RWPE1 (cell line): Measurements from ENCODE around the gene GGT1.
"Not testable (repeated sequence)": the region's sequence is repeated elsewhere in the genome, so short reads cannot be mapped to it uniquely, and the experiment has no call there.

Source experiments
- CTCF ChIA-PET: fragments of 350-600 bp; sonication (Branson Sonifier 250); formaldehyde crosslinking; extraction: SDS; loops from one replicate; lab custom pipeline; 2021; lab: Yijun Ruan, JAX
- POLR2A ChIA-PET: fragments of 400-600 bp; formaldehyde crosslinking; extraction: SDS; loops from one replicate; lab custom pipeline; 2020; ENCODE audit warnings: antibody characterized with exemption; ENCODE audit not compliant: low non-redundant PET; lab: Yijun Ruan, JAX
- DNase-seq: peaks from one replicate; pipeline ENCODE4 v3.0.0; 2012; ENCODE audit warnings: low spot score
- H3K27ac ChIP-seq: fragments of 450-650 bp; 2 replicates; pipeline ENCODE4 v1.5.1; 2017
- TF ChIP-seq, protein P1 (sequence below): fragments of 450-650 bp; conservative IDR thresholded peaks from 2 replicates; pipeline ENCODE4 v1.5.1; 2017; ENCODE audit warnings: low read depth, mild to moderate bottlenecking

Gene GGT1

DNA sequence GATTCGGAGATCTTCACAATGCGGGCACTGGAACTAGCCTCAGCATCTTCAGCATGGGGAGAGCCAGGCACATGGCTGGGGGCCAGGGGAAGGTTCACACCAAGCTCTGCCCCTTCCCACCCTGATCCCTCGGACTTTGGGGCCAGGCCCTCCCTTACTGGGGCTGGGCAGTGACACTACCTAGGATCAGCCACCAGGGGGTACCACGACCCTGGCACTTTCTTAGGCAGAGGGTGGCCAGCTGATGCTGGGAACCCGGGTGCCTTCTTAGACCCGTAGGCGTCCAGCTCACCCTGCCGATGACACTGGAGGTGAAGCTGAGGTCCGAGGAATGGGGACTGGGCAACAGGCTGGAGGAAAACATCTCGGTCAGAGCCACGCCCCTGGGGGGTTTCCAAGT lies 26.1 kb downstream of the GGT1 start:
- TF ChIP-seq, protein P1, sequence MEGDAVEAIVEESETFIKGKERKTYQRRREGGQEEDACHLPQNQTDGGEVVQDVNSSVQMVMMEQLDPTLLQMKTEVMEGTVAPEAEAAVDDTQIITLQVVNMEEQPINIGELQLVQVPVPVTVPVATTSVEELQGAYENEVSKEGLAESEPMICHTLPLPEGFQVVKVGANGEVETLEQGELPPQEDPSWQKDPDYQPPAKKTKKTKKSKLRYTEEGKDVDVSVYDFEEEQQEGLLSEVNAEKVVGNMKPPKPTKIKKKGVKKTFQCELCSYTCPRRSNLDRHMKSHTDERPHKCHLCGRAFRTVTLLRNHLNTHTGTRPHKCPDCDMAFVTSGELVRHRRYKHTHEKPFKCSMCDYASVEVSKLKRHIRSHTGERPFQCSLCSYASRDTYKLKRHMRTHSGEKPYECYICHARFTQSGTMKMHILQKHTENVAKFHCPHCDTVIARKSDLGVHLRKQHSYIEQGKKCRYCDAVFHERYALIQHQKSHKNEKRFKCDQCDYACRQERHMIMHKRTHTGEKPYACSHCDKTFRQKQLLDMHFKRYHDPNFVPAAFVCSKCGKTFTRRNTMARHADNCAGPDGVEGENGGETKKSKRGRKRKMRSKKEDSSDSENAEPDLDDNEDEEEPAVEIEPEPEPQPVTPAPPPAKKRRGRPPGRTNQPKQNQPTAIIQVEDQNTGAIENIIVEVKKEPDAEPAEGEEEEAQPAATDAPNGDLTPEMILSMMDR = peak; percentile 18; the same call in 1 of the 2 replicates
- POLR2A ChIA-PET, H3K27ac ChIP-seq, CTCF ChIA-PET, DNase-seq: not testable (repeated sequence)

DNA sequence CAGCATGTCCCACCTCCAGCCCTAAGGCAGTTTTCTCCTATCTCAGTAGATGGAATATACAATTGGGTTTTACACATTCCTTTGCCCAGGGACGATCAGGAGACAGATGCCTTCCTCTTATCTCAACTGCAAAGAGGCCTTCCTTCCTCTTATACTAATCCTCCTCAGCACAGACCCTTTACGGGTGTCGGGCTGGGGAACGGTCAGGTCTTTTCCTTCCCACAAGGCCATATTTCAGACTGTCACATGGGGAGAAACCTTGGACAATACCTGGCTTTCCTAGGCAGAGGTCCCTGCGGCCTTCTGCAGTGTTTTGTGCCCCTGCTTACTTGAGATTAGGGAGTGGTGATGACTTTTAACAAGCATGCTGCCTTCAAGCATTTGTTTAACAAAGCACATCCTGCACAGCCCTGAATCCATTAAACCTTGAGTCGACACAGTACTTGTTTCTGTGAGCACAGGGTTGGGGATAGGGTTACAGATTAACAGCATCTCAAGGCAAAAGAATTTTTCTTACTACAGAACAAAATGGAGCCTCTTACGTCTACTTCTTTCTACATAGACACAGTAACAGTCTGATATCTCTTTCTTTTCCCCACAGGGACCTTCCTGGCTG lies 27.9 kb downstream of the GGT1 start:
- DNase-seq, CTCF ChIA-PET, POLR2A ChIA-PET, H3K27ac ChIP-seq: not testable (repeated sequence)

DNA sequence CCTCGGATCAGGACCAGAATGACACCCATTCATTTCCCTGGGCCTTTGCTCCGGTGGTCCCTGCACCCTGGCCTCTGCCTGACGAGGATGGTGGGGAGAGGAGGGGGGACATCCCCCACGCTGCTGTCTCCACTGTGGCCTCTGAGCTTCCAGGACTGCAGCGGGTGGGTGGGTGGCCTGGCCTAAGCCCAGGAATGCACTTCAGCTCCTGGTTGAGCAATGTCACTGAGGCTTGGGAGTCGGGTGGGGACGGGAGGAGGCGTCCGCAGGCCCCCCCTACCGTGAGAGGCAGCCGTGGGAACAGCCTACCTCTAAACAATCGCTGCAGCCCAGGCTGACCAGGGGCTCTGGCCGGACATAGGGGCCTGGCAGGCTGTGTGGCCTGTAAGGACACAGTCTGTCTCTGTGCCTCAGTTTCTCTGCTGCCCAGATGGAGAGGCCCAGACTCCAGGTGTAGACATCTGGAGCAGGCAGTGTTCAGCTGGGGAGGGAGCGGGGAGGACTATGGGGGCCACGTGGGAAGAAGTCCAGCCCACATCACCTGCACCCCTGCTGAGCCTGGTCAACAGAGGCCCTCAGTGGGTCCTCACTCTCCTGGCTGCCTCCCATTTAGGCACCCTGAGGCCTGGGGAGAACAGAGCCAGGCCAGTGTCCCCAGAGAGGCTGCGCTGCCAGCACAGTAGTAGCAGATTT lies 28.6 kb downstream of the GGT1 start:
- DNase-seq, CTCF ChIA-PET, H3K27ac ChIP-seq, POLR2A ChIA-PET: not testable (repeated sequence)

DNA sequence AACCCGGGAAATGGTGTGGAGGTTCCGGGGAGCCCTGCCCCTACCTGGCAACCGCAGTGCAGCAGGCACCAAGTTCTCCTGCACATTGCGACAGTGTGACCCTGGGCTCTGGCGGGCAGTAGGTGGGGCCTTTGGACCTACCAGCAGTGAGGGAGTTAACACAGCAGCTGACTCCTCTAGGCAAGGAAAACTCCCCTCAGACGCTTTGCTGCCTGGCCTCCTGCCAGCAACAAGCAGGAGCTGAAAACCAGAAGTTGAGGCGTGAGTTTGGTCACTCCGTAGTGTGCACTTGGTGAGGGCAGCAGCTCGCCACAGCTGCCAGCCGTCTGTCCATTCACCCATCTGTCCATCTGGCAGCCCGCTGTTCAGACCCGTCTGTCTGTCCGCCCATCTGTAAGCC lies 29.6 kb downstream of the GGT1 start:
- POLR2A ChIA-PET, DNase-seq, H3K27ac ChIP-seq: not testable (repeated sequence)

DNA sequence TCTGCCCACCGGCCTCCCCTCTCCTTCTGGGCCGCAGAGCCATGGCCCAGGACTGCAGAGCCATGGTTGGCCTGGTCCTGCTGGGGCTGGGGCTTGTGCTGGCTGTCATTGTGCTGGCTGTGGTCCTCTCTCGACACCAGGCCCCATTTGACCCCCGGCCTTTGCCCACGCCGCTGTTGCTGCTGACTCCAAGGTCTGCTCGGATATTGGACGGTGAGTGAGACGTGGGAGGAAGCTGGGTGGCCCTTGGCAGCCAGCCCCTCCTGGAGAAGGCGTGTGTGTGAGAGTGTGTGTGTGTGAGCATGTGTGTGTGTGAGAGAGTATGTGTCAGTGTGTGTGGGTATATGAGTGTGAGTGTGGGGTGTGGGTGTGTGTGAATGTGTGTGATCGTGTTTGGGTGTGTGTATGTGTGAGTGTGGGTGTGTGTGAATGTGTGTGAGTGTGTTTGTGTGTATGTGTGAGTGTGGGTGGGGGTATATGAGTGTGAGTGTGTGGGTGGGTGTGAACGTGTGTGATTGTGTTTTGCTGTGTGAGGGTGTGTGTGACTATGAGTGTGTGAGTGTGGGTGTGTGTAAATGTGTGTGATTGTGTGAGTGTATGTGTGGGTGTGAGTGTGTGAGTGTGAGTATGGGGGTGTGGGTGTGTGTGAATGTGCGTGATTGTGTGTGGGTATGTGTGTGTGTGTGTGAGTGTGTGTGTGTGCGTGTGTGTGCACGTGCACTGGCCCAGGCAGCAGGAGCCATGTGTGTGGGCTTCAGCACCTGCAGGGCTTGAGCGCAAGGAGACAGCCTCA lies 30.4 kb downstream of the GGT1 start:
- H3K27ac ChIP-seq, DNase-seq, POLR2A ChIA-PET, CTCF ChIA-PET: not testable (repeated sequence)

More for the DNA sequence above, 29.6 kb downstream of the GGT1 start:
- CTCF ChIA-PET = not testable (repeated sequence)

DNA sequence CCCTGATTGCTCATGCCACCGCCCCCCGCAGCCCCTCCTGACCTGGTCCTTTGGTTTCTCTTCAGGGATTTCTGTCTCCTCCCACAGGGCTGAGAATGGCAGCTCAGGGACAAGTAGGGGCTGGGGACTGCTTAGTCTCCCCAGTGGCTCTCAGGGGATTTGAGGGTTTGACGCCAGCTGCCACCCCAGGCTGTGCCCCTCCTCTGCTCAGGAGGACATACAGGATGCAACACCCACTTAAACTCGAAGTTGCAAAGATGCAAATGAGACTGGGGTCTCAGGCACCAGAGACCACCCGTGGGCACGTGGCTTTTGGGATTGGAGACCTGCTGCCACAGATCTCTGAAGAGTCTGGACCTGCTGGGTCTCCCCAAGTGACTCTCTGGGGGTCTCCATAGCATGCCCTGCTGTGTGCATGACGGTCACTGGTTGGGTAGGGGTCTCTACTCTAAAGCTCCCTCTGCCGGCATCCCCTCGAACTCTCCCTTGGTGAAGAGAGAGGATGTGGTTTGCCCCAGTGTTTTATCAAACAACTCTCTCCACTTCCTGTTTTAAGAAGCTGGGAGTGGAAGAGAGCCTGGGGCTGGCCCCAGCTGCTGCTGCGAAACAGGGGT lies 31.9 kb downstream of the GGT1 start:
- POLR2A ChIA-PET, H3K27ac ChIP-seq, DNase-seq, CTCF ChIA-PET: not testable (repeated sequence)

DNA sequence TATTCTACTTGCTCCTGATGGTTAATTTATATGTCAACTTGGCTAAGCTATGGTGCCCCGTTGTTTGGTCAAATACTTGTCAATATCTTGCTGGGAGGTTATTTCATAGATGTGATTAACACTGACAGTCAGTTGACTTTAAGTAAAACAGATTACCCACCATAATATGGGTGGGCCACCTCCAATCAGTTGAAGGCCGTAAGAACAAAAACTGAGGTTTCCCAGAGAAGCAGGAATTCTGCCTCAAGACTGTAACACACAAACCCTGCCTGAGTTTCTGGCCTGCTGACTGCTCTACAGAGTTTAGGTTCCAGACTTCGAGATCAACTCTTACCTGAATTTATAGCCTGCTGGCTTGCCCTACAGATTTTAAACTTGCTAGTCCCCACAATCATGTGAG lies 33.5 kb downstream of the GGT1 start:
- H3K27ac ChIP-seq, CTCF ChIA-PET, DNase-seq, POLR2A ChIA-PET: not testable (repeated sequence)

DNA sequence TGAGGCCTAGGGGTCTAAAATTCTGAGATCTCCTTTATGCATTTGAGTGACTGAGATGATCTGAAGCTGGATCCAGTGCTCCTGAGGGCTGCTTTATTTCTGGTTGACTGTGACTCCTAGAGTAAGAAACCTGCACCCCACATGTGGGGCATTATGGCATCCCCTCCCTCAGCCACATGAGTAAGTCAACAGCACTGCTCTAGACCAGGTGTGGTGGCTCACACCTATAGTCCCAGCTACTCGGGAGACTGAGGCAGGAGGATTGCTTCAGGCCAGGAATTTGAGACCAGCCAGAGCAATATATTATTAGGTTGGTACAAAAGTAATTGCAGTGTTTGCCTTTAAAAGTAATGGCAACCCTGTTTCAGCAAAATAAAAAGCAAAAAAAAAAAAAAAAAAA lies 39.3 kb downstream of the GGT1 start:
- DNase-seq, H3K27ac ChIP-seq, CTCF ChIA-PET, POLR2A ChIA-PET: not testable (repeated sequence)

DNA sequence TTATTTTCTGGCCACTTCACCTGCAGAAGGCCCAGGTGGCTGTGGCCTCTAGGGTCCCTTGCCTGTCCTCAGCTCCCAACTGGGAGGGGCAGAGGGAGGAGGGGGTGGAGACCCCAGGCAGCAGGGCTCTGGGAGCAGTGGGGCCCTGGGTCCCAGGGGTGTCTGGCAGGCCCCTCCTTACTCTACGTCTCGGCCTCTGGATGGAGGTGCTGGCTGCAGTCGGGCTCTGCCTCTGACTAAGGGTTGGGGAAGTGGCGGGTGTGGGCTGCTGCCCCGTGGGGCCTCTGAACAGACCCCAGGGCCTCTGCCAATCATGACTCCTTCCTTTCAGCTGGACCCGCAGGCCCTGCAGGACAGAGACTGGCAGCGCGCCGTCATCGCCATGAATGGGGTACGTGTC lies 41.4 kb downstream of the GGT1 start:
- DNase-seq, H3K27ac ChIP-seq, POLR2A ChIA-PET, CTCF ChIA-PET: not testable (repeated sequence)

DNA sequence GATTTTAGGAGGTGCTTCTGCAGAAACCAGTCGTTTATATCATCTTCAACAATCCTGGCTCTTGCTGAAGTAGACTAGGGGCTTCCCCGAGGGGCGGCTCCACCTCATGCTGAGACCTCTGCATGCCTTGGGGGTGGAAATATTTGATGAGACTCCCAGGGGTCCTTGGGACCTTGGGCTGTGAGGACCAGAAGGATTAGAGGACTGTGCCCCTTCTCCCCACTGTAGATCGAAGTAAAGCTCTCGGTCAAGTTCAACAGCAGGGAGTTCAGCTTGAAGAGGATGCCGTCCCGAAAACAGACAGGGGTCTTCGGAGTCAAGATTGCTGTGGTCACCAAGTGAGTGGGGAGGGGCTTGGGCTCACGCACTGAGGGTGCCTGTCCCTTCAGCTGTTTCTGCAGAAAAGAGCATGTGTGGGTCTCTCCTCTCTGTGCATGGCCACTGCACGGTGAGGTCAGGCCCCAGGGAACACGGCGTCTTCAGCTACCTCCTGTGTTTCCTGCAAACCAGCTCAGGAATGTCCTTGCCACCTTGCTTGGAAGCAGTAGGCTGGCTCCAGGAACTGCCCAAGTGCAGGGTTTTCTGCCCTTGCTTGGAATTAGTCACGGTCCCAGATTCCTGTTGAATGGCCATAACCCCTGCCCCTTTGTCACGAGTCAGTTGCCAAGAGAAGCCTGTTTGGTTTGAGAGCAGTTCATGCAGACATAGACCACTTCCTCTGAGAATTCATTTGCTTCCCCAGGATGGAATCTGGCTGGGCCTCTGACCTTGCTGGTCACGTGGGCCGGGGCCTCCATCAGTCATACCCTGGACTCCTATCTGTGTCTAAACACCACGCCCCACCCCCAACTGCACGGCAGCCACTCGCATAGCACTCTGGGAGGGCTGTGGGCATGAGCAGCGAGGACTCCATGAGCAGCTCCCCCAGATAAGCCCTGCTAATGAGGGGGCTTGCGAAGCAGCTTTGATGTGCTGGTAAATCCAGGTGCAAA lies 42.7 kb downstream of the GGT1 start:
- DNase-seq, POLR2A ChIA-PET, CTCF ChIA-PET, H3K27ac ChIP-seq: not testable (repeated sequence)

DNA sequence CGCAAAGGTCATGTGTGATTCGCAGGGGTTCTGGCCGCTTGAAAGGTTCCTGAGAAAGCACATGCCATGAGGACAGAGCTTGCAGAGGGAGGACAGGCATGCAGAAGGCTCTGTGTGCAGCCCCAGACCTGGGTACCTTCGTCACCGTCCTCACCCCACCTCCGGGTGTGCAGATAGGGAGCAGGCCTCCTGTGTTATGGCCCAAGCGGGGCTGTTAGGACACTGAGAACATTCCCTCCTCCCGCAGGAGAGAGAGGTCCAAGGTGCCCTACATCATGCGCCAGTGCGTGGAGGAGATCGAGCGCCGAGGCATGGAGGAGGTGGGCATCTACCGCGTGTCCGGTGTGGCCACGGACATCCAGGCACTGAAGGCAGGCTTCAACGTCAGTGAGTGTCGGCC lies 43.8 kb downstream of the GGT1 start:
- CTCF ChIA-PET, DNase-seq, POLR2A ChIA-PET, H3K27ac ChIP-seq: not testable (repeated sequence)

DNA sequence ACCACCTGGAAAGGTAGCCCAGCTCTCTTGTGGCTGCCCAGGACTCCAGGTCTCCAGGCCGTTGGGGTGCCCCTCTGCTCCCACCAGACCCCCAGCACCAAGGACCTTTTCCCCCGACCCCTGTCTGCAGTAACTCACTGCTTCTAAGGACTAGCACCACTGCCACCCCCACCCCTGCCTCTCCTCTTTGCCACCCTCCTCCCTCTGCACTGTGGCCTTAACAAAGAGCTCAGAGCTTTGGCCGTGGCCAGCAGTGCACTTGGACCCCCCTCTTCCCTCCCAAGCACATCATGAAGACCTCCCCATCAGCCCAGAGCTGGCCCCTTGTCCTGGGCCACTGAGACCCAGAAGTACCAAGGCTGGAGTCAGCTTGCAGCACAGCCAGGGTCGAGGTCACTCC lies 46.4 kb downstream of the GGT1 start:
- DNase-seq, H3K27ac ChIP-seq, POLR2A ChIA-PET, CTCF ChIA-PET: not testable (repeated sequence)
